Karpas-422 (cell line): ENCODE results near the gene PXYLP1. TPM values are rescaled to one million over a fixed set of nuclear protein-coding genes. Genes with fewer than 3 reads are reported as not detected.
A peak's percentile ranks its signal among the peaks of the same experiment; 100 is the strongest.

ENCODE experiments used
- DNase-seq: peaks from one replicate; pipeline ENCODE4 v3.0.0-alpha.2; 2015
- H2AFZ ChIP-seq: fragments of 200-600 bp; sonication (generic); 2 replicates; pipeline ENCODE4 v1.6.1; 2014; ENCODE audit warnings: antibody characterized with exemption, low read length, mixed read lengths
- H3K27ac ChIP-seq: fragments of 200-600 bp; sonication (generic); 2 replicates; pipeline ENCODE4 v1.5.1; 2014; ENCODE audit warnings: mild to moderate bottlenecking, low read length, moderate library complexity
- H3K27me3 ChIP-seq: fragments of 200-600 bp; sonication (generic); 2 replicates; pipeline ENCODE4 v1.6.1; 2014; ENCODE audit warnings: low read length, mixed read lengths
- H3K36me3 ChIP-seq: fragments of 200-600 bp; sonication (generic); 2 replicates; pipeline ENCODE4 v1.6.1; 2014; ENCODE audit warnings: low read length, mixed read lengths; ENCODE audit not compliant: insufficient read depth
- H3K4me1 ChIP-seq: fragments of 200-600 bp; sonication (generic); 2 replicates; pipeline ENCODE4 v1.6.1; 2014; ENCODE audit warnings: mild to moderate bottlenecking, low read length, mixed read lengths
- H3K4me2 ChIP-seq: fragments of 200-600 bp; sonication (generic); 2 replicates; pipeline ENCODE4 v1.6.1; 2014; ENCODE audit warnings: low read length, low read depth, mild to moderate bottlenecking; ENCODE audit not compliant: poor library complexity, severe bottlenecking
- H3K4me3 ChIP-seq: fragments of 200-600 bp; sonication (generic); 2 replicates; pipeline ENCODE4 v1.5.1; 2014; ENCODE audit warnings: mild to moderate bottlenecking, antibody characterized with exemption, low read length, mixed read lengths
- H3K79me2 ChIP-seq: fragments of 200-600 bp; sonication (generic); 2 replicates; pipeline ENCODE4 v1.6.1; 2014; ENCODE audit warnings: mild to moderate bottlenecking, low read length, mixed read lengths
- H3K9ac ChIP-seq: fragments of 200-600 bp; sonication (generic); 2 replicates; pipeline ENCODE4 v1.6.0; 2014; ENCODE audit warnings: low read length
- H3K9me2 ChIP-seq: fragments of 200-600 bp; sonication (generic), shearing (Covaris generic); replicated peaks from 2 replicates; pipeline ENCODE4 v1.6.0; 2014; ENCODE audit warnings: mild to moderate bottlenecking, low read length, moderate library complexity; ENCODE audit not compliant: insufficient read depth
- H3K9me3 ChIP-seq: fragments of 300-700, 200-600 bp; sonication (generic); 2 replicates; pipeline ENCODE4 v1.6.1; 2014; ENCODE audit warnings: low read length, mixed read lengths
- H4K20me1 ChIP-seq: fragments of 200-600 bp; sonication (generic); 2 replicates; pipeline ENCODE4 v1.6.1; 2014; ENCODE audit warnings: mild to moderate bottlenecking, antibody characterized with exemption, low read length, low read depth; ENCODE audit not compliant: insufficient read depth
- total RNA-seq: library from RNA; depleted of rRNA; stranded (reverse); fragments of >200 nt; shearing (Covaris generic); gene quantifications from 2 replicates; pipeline ENCODE4 v1.2.3, GENCODE V29; 2014; ENCODE audit warnings: low replicate concordance; rRNA removed

Gene PXYLP1, protein sequence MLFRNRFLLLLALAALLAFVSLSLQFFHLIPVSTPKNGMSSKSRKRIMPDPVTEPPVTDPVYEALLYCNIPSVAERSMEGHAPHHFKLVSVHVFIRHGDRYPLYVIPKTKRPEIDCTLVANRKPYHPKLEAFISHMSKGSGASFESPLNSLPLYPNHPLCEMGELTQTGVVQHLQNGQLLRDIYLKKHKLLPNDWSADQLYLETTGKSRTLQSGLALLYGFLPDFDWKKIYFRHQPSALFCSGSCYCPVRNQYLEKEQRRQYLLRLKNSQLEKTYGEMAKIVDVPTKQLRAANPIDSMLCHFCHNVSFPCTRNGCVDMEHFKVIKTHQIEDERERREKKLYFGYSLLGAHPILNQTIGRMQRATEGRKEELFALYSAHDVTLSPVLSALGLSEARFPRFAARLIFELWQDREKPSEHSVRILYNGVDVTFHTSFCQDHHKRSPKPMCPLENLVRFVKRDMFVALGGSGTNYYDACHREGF
- total RNA-seq = 1.7 and 4.6 TPM in 2 replicates

DNA sequence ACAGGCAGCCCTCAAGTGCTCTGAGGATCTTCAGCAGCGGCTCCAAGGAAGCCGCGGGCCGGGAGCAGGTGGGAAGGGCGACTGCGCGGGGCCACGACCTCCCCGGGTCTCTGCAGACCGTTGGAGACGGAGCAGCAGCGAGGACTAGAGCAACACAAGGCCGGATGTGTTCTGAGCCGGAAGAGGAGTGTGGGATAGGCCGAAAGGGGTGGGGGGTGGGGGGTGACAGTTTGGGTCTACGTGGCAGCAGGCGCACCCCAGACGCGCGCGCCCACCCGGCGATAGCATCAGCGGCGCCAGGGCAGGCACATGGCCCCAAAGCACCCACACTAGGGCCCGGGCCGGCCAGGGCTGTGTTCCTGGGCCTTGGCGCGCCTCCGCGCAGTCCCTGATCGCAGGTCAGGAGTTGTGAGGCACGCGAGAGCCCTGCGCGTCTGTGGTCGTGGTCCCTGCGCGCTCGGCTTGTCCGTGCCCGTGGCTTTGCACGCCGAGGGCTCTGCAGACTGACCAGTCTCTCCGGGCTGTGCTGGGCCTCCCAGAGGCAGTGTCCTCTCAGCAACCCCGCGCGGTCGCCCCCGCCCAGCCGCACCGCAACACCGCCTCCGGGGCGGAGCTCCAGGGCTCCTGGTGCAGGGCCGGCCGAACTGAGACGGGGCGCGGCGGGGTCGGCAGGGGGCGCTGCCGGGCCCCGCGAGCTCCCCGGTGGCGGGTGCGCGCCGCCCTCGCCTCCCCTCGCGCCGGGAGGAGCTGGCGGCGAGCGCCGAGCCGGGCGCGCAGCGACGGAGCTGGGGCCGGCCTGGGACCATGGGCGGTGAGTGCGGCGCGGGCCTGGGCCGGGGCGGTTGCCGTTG, at the start of gene PXYLP1:
Gene PXYLP1 (plus strand): TSS at position 725 of the 851 bp plus-strand sequence. CDS start 28,351 bp downstream, outside the sequence.
- Histone ChIP-seq H3K9ac (peak within 1 kb of the TSS; percentile 80), H3K4me3 (peak within 1 kb of the TSS; percentile 76), H3K4me1 (peaks cover 13% of the 10 kb centered on the region), H3K9me2 (no peaks in the 10 kb centered on the region), H3K9me3 (no peaks in the 10 kb centered on the region), H3K4me2 (peak within 1 kb of the TSS; percentile 80), H3K36me3 (no peaks in the 10 kb centered on the region), H4K20me1 (0 out of 2 replicates have a peak, but pooled peaks cover 6% of the 10 kb centered on the region), H2AFZ (peak within 1 kb of the TSS; percentile 94; the same call in 1 of the 2 replicates), H3K27ac (no peak within 1 kb of the TSS), H3K79me2 (no peaks in the 10 kb centered on the region), H3K27me3 (no peaks in the 10 kb centered on the region)
- peak; percentile 93 for DNase-seq

DNA sequence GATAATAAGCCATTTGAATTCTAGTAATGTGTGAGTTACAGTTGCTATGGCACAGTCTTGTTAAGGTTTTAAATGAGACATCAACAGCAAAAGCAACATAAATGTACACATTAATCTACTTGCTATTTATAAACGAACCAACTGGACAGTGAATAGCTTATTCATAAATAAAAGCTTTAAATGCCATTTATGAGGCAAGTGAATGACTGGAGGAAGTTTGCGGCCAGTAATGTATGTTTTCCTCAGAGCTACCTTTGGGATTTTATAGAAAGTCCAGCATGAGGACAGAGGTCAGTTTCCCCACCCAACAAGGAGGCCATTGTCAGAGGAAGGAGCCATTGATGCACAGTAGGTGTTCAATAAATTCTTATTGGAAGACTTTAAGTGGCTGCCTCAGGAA, 48.0 kb upstream of the PXYLP1 start:
- Histone ChIP-seq H3K36me3 (no peaks in the 10 kb centered on the region), H3K9me2 (no peaks in the 10 kb centered on the region), H3K79me2 (no peaks in the 10 kb centered on the region), H3K4me3 (no peak overlapping the region), H3K4me2 (no peak overlapping the region), H4K20me1 (no peaks in the 10 kb centered on the region), H3K27me3 (no peaks in the 10 kb centered on the region), H2AFZ (no peak overlapping the region), H3K9ac (no peak overlapping the region), H3K9me3 (no peaks in the 10 kb centered on the region), H3K4me1 (no peaks in the 10 kb centered on the region), H3K27ac (no peak overlapping the region)
- no peak for DNase-seq

DNA sequence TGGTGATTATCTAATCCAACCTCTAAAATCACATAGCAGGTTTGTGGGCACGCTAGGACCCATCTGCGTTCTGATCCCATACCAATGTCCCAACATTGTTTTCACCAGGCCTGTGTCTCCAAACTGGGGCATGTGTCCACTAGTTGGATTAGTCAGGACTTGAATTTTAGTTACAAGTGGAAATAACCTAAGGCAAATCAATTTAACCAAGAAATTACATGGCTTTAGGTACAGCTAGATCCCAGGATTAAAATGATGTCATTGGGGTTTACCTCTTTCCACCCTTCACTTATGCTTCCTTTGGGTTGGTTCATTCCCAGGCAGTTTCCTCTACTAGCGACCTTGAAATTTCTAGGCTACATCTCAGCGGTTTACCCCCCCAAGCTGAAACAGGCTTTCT, 47.2 kb upstream of the PXYLP1 start:
- no peaks in the 10 kb centered on the region for H3K4me1 ChIP-seq
- no peak overlapping the region for H3K4me2 ChIP-seq
- H3K36me3 ChIP-seq = no peaks in the 10 kb centered on the region
- no peak overlapping the region for H3K4me3 ChIP-seq
- no peaks in the 10 kb centered on the region for H3K9me2 ChIP-seq
- no peak overlapping the region for H3K9ac ChIP-seq
- no peak for DNase-seq
- no peak overlapping the region for H3K27ac ChIP-seq
- H3K79me2 ChIP-seq = no peaks in the 10 kb centered on the region
- no peaks in the 10 kb centered on the region for H4K20me1 ChIP-seq
- no peaks in the 10 kb centered on the region for H3K27me3 ChIP-seq
- no peak overlapping the region for H2AFZ ChIP-seq
- no peaks in the 10 kb centered on the region for H3K9me3 ChIP-seq

- Histone ChIP-seq H3K9me3 (no peaks in the 10 kb centered on the region), H3K79me2 (no peaks in the 10 kb centered on the region), H2AFZ (no peak overlapping the region), H3K27me3 (no peaks in the 10 kb centered on the region), H3K4me1 (no peaks in the 10 kb centered on the region), H3K36me3 (no peaks in the 10 kb centered on the region), H3K9me2 (no peaks in the 10 kb centered on the region), H3K4me3 (no peak overlapping the region), H3K9ac (no peak overlapping the region), H4K20me1 (no peaks in the 10 kb centered on the region), H3K27ac (no peak overlapping the region), H3K4me2 (no peak overlapping the region)
- no peak for DNase-seq
These were observed 40.4 kb upstream of the PXYLP1 start for GRCh38 chr3:141191097-141191749.

- H3K9ac ChIP-seq = no peak overlapping the region
- no peaks in the 10 kb centered on the region for H3K9me2 ChIP-seq
- H3K36me3 ChIP-seq = no peaks in the 10 kb centered on the region
- H3K27me3 ChIP-seq = no peaks in the 10 kb centered on the region
- no peaks in the 10 kb centered on the region for H3K9me3 ChIP-seq
- no peaks in the 10 kb centered on the region for H4K20me1 ChIP-seq
- no peak overlapping the region for H3K27ac ChIP-seq
- no peak overlapping the region for H3K4me2 ChIP-seq
- DNase-seq = peak; percentile 96
- no peaks in the 10 kb centered on the region for H3K79me2 ChIP-seq
- no peak overlapping the region for H2AFZ ChIP-seq
- no peak overlapping the region for H3K4me3 ChIP-seq
- no peaks in the 10 kb centered on the region for H3K4me1 ChIP-seq
These were observed 39.3 kb upstream of the PXYLP1 start for GRCh38 chr3:141192345-141192744.

DNA sequence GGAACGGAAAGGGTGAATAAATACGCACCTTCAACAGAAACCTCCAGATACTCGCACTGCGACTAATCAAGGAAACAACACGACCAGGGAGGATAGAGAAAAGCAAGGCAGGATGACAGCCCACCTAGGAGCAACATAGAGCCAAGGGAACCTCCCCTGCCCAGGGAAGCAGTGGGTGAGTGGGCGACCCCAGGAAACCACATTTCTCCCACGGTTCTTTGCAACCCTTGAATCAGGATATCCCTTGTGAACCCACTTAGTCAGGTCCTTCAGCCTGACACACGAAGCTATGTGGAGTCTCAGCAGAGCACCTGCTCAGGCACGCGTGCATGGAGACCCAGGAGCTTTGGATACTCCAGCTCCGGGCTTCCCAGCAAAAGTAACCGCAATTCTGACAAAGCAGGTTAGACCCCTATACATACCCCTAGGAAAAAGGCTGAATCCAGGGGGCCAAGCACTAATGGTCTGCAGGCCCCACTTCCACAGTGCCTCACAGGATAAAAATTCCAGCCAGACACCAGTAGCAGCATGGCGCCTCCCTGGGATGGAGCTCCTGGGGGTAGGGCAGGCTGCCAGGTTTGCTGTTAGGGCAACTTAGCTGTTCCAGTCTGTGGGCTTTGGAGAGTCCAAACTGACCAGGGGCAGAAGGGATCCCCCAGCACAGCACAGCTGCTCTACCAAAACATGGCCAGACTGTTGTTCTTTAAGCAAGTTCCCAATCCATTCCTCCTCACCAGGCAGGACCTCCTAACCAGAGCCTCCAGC, 38.4 kb upstream of the PXYLP1 start:
- DNase-seq = peak; percentile 24
- no peak overlapping the region for H3K4me3 ChIP-seq
- no peaks in the 10 kb centered on the region for H3K36me3 ChIP-seq
- no peaks in the 10 kb centered on the region for H4K20me1 ChIP-seq
- H3K9me2 ChIP-seq = no peaks in the 10 kb centered on the region
- H3K4me2 ChIP-seq = no peak overlapping the region
- no peak overlapping the region for H3K9ac ChIP-seq
- no peaks in the 10 kb centered on the region for H3K79me2 ChIP-seq
- no peak overlapping the region for H3K27ac ChIP-seq
- no peaks in the 10 kb centered on the region for H3K4me1 ChIP-seq
- no peak overlapping the region for H2AFZ ChIP-seq
- no peaks in the 10 kb centered on the region for H3K9me3 ChIP-seq
- no peaks in the 10 kb centered on the region for H3K27me3 ChIP-seq

- DNase-seq = peak; percentile 11
- H3K27me3 ChIP-seq = no peaks in the 10 kb centered on the region
These were observed 30.5 kb upstream of the PXYLP1 start for GRCh38 chr3:141201122-141201521.

More at GRCh38 chr3:141201122-141201521, 30.5 kb upstream of the PXYLP1 start:
- Histone ChIP-seq H3K4me1 (no peaks in the 10 kb centered on the region), H3K9me2 (no peaks in the 10 kb centered on the region), H3K4me2 (no peak overlapping the region), H3K9ac (no peak overlapping the region), H3K9me3 (no peaks in the 10 kb centered on the region), H2AFZ (no peak overlapping the region), H3K4me3 (no peak overlapping the region), H4K20me1 (no peaks in the 10 kb centered on the region), H3K27ac (no peak overlapping the region), H3K79me2 (no peaks in the 10 kb centered on the region), H3K36me3 (no peaks in the 10 kb centered on the region)
